ENCODE results near the gene ARMC10. TPM values are rescaled to one million over a fixed set of nuclear protein-coding genes. Genes with fewer than 3 reads are reported as not detected.
"Not testable (repeated sequence)": the region's sequence is repeated elsewhere in the genome, so short reads cannot be mapped to it uniquely, and the experiment has no call there.

ARMC10 gene
- total RNA-seq, 6 experiments from 2014 or later, result 18.4 to 33.4 (median 22.8) TPM

DNA sequence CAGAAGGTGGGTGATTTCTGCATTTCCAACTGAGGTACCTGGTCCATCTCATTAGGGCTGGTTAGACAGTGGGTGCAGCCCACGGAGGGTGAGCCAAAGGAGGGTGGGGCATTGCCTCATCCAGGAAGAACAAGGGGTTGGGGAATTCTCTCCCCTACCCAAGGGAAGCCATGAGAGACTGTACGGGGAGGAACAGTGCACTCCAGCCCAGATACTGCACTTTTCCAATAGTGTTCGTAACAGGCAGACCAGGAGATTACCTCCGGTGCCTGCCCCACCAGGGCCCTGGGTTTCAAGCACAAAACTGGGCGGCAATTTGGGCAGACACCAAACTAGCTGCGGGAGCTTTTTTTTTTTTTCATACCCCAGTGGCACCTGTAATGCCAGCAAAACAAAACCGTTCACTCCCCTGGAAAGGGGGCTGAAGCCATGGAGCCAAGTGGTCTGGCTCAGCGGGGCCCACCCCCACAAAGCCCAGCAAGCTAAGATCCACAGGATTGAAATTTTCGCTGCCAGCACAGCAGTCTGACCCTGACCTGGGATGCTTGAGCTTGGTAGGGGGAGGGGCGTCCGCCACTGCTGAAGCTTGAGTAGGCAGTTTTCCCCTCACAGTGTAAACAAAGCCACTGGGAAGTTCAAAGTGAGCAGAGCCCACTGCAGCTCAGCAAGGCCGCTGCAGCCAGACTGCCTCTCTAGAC lies 31.2 kb downstream of the ARMC10 start:
- WGBS (ENCODE audit: insufficient coverage, low coverage, low lambda C conversion rate, missing lambda C conversion rate), result no CpG with 5 or more reads among the region's 12 CpGs
- intact Hi-C loops (cut with DNase I), result no loop called here
- no peak overlapping the region for H3K27ac ChIP-seq
- H3K4me3 ChIP-seq, result no peak overlapping the region
- H3K36me3 ChIP-seq, result peaks cover 0 to 17% (median 6%) of the 10 kb centered on the region in 4 donors
- peak in 2 of 4 donors; percentile 34 to 63 for ATAC-seq
- DNase-seq, result peak in 2 of 3 donors; percentile 27 to 67
- H3K9me3 ChIP-seq, result no peaks in the 10 kb centered on the region
- TF ChIP-seq, protein P1, sequence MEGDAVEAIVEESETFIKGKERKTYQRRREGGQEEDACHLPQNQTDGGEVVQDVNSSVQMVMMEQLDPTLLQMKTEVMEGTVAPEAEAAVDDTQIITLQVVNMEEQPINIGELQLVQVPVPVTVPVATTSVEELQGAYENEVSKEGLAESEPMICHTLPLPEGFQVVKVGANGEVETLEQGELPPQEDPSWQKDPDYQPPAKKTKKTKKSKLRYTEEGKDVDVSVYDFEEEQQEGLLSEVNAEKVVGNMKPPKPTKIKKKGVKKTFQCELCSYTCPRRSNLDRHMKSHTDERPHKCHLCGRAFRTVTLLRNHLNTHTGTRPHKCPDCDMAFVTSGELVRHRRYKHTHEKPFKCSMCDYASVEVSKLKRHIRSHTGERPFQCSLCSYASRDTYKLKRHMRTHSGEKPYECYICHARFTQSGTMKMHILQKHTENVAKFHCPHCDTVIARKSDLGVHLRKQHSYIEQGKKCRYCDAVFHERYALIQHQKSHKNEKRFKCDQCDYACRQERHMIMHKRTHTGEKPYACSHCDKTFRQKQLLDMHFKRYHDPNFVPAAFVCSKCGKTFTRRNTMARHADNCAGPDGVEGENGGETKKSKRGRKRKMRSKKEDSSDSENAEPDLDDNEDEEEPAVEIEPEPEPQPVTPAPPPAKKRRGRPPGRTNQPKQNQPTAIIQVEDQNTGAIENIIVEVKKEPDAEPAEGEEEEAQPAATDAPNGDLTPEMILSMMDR (IDR thresholded peaks at IDR 0.05), result no peak
- TF ChIP-seq POLR2A (IDR thresholded peaks at IDR 0.05), result no peak
- H3K4me1 ChIP-seq, result peaks cover 0 to 13% (median 0%) of the 10 kb centered on the region in 4 donors
- H3K27me3 ChIP-seq, result no peaks in the 10 kb centered on the region

DNA sequence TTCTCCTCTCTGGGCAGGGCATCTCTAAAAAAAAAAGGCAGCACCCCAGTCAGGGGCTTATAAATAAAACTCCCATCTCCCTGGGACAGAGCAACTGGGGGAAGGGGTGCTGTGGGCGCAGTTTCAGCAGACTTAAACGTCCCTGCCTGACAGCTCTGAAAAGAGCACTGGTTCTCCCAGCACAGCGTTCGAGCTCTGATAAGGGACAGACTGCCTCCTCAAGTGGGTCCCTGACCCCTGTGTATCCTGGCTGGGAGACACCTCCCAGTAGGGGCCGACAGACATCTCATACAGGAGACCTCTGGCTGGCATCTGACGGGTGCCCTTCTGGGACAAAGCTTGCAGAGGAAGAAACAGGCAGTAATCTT lies 31.7 kb downstream of the ARMC10 start:
- intact Hi-C loops (cut with DNase I); DNase-seq; H3K9me3 ChIP-seq; H3K27ac ChIP-seq; H3K4me3 ChIP-seq; ATAC-seq; H3K4me1 ChIP-seq; H3K27me3 ChIP-seq: not testable (repeated sequence)
- 60% methylated on average over 1 of the region's 6 CpGs for WGBS (ENCODE audit: insufficient coverage, low coverage, low lambda C conversion rate, missing lambda C conversion rate)
- peaks cover 0 to 17% (median 6%) of the 10 kb centered on the region in 4 donors for H3K36me3 ChIP-seq

DNA sequence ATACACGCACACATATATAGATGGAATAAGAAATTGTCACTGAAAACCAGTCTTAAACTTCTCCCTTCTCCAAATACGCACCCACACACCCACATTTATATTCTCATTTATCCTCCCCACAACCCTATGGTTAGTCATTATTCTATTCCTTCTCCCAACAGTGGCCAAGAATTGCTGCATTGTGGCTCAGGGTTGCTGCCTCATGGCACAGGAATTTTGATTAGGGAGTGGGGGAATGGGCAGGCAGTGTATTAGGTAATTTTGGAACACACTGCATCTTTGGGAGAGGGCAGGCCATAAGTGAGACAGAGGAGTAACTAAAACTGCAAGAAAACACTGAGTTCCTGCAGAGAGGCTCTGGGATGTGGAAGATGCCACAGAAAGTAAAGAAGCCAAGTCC lies 38.2 kb downstream of the ARMC10 start:
- peaks cover 0 to 6% (median 0%) of the 10 kb centered on the region in 4 donors for H3K36me3 ChIP-seq
- no peak overlapping the region for H3K27ac ChIP-seq
- H3K9me3 ChIP-seq, result no peaks in the 10 kb centered on the region
- DNase-seq (no peak), ATAC-seq (no peak)
- no peaks in the 10 kb centered on the region for H3K4me1 ChIP-seq
- no peak overlapping the region for H3K4me3 ChIP-seq
- H3K27me3 ChIP-seq, result no peaks in the 10 kb centered on the region
- TF ChIP-seq POLR2A (IDR thresholded peaks at IDR 0.05), result no peak
- TF ChIP-seq, protein P1 (IDR thresholded peaks at IDR 0.05), result no peak
- intact Hi-C loops (cut with DNase I), result no loop called here
- WGBS (ENCODE audit: insufficient coverage, low coverage, low lambda C conversion rate, missing lambda C conversion rate), result 90% methylated on average over 2 of the region's 2 CpGs

DNA sequence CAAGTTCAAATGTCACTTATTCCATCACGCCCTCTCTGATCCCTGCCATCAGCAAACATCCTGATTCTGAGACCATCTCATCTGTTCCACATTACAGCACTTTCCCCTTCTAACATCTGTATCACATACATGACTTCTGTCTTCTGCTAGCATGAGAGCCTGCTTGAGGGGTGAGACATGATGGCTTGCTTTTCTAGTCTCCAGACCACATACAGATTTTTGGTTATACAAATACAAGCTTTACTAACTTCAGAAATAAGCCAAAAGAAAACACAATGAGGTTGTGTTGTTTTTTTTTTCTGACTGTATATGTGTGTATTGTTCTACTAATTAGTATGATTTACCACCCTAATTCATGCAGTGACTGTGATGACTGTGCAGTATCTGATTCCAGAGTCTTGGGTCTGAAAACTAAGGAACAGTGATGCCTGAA lies 39.7 kb downstream of the ARMC10 start:
- peaks cover 0 to 8% (median under 1%) of the 10 kb centered on the region in 4 donors for H3K36me3 ChIP-seq
- intact Hi-C loops (cut with DNase I), result no loop called here
- H3K27me3 ChIP-seq, result no peaks in the 10 kb centered on the region
- H3K4me1 ChIP-seq, result no peaks in the 10 kb centered on the region
- DNase-seq (no peak), ATAC-seq (no peak)
- no peaks in the 10 kb centered on the region for H3K9me3 ChIP-seq
- WGBS (ENCODE audit: insufficient coverage, low coverage, low lambda C conversion rate, missing lambda C conversion rate), result 80% methylated on average over 1 of the region's 1 CpG
- TF ChIP-seq, protein P1 (IDR thresholded peaks at IDR 0.05), result no peak
- no peak for TF ChIP-seq POLR2A (IDR thresholded peaks at IDR 0.05)
- H3K27ac ChIP-seq, result no peak overlapping the region
- H3K4me3 ChIP-seq, result no peak overlapping the region

DNA sequence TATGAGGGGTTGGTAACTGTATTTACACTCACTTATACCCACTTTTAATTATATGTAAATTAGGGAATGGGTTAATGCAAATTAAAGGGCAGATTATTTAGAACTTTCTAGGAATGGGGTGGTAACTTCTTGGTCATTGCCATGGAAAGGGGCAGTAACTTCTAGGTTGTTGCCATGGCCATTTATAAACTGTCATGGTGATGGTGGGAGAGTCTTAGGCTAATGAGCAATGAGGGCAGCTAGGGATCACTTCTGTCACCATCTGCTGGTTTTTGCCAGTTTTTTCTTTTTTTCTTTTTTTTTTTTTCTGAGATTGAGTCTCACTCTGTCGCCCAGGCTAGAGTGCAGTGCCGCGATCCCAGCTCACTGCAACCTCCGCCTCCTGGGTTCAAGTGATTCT lies 40.8 kb downstream of the ARMC10 start:
- 100% methylated on average over 4 of the region's 4 CpGs for WGBS (ENCODE audit: insufficient coverage, low coverage, low lambda C conversion rate, missing lambda C conversion rate)
- TF ChIP-seq POLR2A (IDR thresholded peaks at IDR 0.05), result no peak
- TF ChIP-seq, protein P1 (IDR thresholded peaks at IDR 0.05), result no peak
- Histone ChIP-seq H3K27me3 (no peaks in the 10 kb centered on the region), H3K9me3 (no peaks in the 10 kb centered on the region), H3K4me3 (no peak overlapping the region), H3K36me3 (peaks cover 0 to 14% (median 6%) of the 10 kb centered on the region in 4 donors), H3K27ac (no peak overlapping the region), H3K4me1 (no peaks in the 10 kb centered on the region)
- ATAC-seq (no peak), DNase-seq (no peak)
- intact Hi-C loops (cut with DNase I), result no loop called here

All from right lobe of liver (tissue), 6 donors.